ENCODE data around the gene KRT37.
"Not testable (repeated sequence)": the region's sequence is repeated elsewhere in the genome, so short reads cannot be mapped to it uniquely, and the experiment has no call there.

The KRT37 gene

GRCh38 chr17:41434005-41434404 is 9.6 kb upstream of the KRT37 start:
- in situ Hi-C loops (cut with HindIII; ENCODE audit: low sequenced_read_pairs): no loop called here
- TF ChIP-seq, protein P1, sequence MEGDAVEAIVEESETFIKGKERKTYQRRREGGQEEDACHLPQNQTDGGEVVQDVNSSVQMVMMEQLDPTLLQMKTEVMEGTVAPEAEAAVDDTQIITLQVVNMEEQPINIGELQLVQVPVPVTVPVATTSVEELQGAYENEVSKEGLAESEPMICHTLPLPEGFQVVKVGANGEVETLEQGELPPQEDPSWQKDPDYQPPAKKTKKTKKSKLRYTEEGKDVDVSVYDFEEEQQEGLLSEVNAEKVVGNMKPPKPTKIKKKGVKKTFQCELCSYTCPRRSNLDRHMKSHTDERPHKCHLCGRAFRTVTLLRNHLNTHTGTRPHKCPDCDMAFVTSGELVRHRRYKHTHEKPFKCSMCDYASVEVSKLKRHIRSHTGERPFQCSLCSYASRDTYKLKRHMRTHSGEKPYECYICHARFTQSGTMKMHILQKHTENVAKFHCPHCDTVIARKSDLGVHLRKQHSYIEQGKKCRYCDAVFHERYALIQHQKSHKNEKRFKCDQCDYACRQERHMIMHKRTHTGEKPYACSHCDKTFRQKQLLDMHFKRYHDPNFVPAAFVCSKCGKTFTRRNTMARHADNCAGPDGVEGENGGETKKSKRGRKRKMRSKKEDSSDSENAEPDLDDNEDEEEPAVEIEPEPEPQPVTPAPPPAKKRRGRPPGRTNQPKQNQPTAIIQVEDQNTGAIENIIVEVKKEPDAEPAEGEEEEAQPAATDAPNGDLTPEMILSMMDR (IDR thresholded peaks at IDR 0.05; ENCODE audit: low read depth, low read length, missing control alignments): no peak
- H3K4me3 ChIP-seq (ENCODE audit: low read depth, low read length): no peak overlapping the region
- DNase-seq (ENCODE audit: low read depth): no peak

DNA sequence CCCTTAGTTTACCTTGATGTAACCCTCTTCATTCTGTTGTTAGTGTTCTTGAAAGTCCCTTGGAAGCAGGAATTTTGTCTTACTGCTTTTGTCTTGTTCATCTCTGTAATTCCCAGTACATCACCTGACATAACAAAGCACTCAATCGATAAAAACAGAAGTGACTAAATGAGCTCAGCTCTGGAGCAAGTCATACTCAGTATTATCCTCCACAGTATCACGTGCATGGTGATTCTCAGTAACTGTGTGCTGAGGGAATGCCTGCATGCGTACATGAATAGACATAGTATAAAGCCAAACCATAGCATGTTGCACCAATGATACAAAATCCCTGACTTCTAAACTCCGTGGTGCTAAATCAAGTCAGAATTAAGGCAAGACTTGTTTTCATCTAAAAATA is 9.2 kb upstream of the KRT37 start:
- TF ChIP-seq, protein P1 (IDR thresholded peaks at IDR 0.05; ENCODE audit: low read depth, low read length, missing control alignments): no peak
- no peak overlapping the region for H3K4me3 ChIP-seq (ENCODE audit: low read depth, low read length)
- in situ Hi-C loops (cut with HindIII; ENCODE audit: low sequenced_read_pairs): no loop called here
- DNase-seq (ENCODE audit: low read depth): no peak

DNA sequence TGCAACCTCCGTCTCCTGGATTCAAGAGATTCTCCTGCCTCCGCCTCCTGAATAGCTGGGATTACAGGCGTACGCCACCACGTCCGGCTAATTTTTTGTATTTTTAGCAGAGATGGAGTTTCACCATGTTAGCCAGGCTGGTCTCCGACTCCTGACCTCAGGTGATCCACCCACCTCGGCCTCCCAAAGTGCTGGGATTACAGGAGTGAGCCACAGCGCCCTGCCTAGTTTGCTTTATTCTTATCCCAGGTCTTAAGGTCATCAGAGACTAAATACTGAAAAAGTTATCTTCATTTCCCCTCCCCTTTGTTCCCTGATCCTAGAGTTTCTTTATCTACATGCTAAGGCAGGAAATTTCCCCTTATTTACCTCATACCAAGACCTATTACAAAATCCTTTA is 6.0 kb upstream of the KRT37 start:
- H3K4me3 ChIP-seq (ENCODE audit: low read depth, low read length); DNase-seq (ENCODE audit: low read depth); in situ Hi-C loops (cut with HindIII; ENCODE audit: low sequenced_read_pairs): not testable (repeated sequence)

DNA sequence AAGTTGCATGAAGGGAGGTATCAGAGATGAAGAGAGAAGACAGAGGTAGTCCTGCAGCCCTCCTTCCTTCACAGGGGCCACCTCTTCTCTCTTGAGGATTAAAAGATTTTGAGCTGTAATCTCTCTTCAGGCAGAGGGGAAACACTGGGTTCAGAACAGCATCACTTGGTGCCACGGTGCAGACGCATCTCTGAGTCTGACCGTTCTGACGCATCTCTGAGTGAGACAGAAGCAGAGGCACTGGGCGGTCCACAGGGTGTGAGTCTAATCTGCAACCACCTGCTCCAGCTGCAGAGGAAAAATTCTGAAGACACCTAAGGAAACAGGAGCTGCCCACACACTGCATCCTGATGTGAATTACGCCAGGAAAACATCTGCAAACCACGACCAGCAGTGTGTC is 5.3 kb upstream of the KRT37 start:
- TF ChIP-seq, protein P1 (IDR thresholded peaks at IDR 0.05; ENCODE audit: low read depth, low read length, missing control alignments): no peak
- in situ Hi-C loops (cut with HindIII; ENCODE audit: low sequenced_read_pairs): no loop called here
- no peak overlapping the region for H3K4me3 ChIP-seq (ENCODE audit: low read depth, low read length)
- no peak for DNase-seq (ENCODE audit: low read depth)

GRCh38 chr17:41428591-41429291 is 4.4 kb upstream of the KRT37 start:
- TF ChIP-seq, protein P1 (IDR thresholded peaks at IDR 0.05; ENCODE audit: low read depth, low read length, missing control alignments): no peak
- H3K4me3 ChIP-seq (ENCODE audit: low read depth, low read length): no peak overlapping the region
- no peak for DNase-seq (ENCODE audit: low read depth)
- in situ Hi-C loops (cut with HindIII; ENCODE audit: low sequenced_read_pairs): no loop called here

DNA sequence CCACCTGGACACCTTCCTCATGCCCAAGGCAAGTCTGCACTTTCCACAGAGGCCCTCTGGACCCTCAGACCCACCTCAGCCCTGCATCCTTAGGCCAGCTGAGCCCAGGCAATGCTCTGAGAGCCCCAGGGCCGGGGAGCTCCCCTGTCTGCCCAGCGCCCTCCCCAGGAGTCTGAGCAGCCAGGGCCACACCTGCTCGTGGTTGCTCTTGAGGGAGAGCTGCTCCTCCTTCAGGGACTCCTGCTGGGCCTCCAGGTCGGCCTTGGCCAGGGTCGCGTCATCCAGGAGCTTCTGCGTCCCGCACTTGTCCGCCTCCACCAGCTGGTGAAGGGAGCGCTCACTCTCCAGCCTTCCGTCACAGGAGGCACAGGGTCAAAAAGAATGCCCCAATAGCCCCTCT is 1.8 kb downstream of the KRT37 start:
- H3K4me3 ChIP-seq (ENCODE audit: low read depth, low read length); DNase-seq (ENCODE audit: low read depth); in situ Hi-C loops (cut with HindIII; ENCODE audit: low sequenced_read_pairs): not testable (repeated sequence)

DNA sequence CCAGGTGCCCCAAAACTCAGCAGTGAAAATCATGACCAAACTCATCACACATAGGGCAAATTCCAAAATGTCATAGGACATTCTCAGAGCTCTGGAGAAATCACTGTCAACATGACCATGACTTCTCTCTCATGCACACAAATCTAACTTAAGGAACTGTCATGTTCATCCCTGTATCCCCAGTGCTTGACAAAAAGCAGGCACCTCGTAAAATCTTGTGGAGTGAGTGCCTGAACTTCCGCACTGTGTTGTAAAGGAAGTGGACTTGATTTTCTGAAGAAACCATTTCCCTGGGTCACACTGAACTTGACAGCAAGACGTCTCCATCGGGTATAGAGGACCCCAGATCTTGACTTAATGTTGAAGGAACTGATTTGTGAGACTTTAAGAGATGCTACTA is 2.8 kb downstream of the KRT37 start:
- no peak for DNase-seq (ENCODE audit: low read depth)
- H3K4me3 ChIP-seq (ENCODE audit: low read depth, low read length): no peak overlapping the region
- in situ Hi-C loops (cut with HindIII; ENCODE audit: low sequenced_read_pairs): no loop called here
- TF ChIP-seq, protein P1 (IDR thresholded peaks at IDR 0.05; ENCODE audit: low read depth, low read length, missing control alignments): no peak

DNA sequence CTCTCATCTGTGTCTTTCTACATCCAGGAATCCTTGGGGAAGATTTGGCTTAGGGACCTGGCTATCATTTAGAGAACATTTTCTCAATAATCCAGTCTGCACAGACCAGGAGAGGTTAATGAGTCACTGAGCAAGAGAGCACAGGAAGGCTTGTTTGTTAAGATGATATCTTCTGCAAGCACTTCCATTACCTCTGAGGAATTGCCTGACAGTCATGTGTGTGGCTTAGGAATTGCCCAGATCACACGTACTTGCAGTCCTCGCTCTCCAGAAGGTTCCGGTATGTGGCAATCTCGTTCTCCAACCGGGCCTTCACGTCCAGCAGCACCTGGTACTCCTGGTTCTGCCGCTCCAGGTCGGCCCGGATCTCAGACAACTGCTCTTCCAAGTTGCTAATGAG is 3.3 kb downstream of the KRT37 start:
- TF ChIP-seq, protein P1 (IDR thresholded peaks at IDR 0.05; ENCODE audit: low read depth, low read length, missing control alignments): no peak
- H3K4me3 ChIP-seq (ENCODE audit: low read depth, low read length): no peak overlapping the region
- in situ Hi-C loops (cut with HindIII; ENCODE audit: low sequenced_read_pairs): no loop called here
- no peak for DNase-seq (ENCODE audit: low read depth)

Data from astrocyte of the cerebellum (primary cell).